Germinal center (tissue), 1 donor: ENCODE measurements around the gene PRKAB2.
"Not testable (repeated sequence)": the region's sequence is repeated elsewhere in the genome, so short reads cannot be mapped to it uniquely, and the experiment has no call there.

ENCODE experiments used
- DNase-seq: peaks from one replicate; pipeline ENCODE4 v3.0.0; 2012; ENCODE audit warnings: mixed read lengths, low spot score

PRKAB2 gene

DNA sequence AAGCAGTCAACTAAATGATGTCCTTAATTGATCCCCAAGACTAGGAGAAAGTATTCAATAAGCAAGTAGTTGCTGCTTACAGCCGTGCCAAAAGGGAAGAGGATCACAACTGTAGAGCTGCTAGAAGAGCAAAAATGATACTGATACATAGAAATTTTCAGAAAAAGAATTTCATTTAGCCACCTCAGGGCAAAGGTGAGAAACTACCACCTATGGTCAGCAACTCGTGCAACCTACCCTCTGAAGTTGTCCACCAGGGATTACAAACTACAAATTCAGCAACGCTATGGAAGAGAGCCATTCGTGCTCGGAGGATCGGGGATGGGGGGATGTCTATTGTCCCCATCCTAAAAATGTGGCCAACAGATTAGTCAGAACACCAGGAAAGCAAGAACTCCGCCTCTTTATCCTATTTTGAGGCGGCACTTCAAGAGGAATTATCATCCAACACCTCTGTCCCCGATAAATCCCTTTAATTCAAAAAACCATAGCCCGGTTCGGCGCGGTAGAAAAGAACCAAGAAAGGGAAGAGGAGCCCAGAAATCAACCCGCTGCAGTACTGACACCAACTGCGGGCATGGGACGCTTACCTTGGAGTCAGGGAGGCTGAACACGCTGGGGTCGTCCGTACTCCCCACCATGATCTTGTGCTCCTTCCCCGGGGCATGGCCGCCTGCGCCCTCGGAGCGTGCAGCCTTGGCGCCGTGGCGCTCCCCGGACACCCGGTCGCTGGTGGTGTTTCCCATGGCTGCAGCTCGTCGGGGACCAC is 687 bp downstream of the PRKAB2 start:
- DNase-seq = peak; percentile 10

DNA sequence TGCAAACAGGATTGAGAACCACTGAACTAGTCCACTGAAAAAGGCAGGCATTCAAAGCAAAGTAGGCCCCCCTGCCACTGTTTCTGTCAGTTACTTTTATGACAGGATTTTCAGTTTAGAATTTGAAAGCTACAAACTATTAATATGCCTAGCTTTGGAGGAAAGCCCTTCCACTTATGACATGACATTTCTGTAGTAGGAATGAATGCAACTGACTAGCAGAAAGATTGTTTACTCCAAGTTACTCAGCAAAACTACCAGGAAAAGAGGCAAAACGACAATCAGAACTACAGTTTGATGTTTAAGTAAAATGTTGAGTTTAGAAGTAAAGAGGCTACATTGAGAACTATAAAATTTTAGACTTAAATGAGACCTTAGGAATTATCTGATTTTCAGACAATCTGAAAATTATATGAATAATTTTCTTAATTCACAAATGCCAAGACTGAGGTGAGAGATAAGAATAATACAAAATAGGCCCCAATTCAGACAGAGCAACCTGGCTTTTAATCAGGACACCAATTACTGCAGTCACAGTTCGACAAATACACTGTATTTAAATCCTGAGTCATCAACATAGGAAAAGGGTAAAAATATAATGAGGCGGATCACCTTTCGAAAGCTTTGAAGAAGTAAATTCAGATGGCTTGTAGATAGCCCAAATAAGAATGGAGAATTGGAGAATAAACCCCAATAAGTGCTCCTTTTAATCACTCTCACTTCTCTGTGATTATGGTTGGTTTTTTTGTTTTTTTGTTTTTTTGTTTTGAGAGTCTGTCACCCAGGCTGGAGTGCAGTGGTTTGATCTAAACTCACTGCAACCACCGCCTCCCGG is 2.2 kb downstream of the PRKAB2 start:
- no peak for DNase-seq

DNA sequence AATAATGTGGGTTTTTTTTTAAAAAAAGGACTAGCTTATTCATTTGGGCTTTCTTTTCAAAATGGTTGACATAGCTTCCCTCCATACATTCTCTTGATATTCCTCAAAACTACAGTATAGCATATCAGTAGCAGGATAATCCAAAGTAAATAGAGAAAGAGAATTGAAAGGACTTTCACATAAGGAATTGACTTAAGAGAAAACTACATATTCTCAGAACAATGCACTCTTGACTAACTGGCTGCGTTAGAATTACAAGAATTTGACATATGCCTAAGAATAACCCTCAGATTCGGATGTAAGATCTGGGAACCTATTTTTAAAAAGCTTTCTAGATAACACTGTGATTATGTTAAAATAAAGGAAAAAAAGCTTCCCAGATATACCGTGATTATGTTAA is 3.1 kb downstream of the PRKAB2 start:
- no peak for DNase-seq

DNA sequence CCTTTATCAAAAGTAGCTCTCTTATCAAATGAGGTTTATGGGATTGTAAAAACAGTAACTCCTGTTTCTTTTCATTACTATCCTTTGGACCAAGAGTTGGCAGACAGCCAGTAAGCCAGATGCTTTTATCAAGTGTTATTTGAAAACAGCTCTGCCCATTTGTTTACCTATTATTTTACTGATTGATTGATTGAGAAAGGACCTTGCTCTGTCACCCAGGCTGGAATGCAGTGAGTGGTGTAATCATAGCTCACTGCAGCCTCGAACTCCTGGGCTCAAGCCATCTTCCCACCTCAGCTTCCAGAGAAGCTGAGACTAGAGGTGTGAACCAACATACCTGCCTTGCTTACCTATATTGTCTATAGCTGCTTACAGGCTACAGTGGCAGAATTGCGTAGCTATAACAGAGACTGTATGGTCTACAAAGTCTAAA is 3.6 kb downstream of the PRKAB2 start:
- DNase-seq = no peak

DNA sequence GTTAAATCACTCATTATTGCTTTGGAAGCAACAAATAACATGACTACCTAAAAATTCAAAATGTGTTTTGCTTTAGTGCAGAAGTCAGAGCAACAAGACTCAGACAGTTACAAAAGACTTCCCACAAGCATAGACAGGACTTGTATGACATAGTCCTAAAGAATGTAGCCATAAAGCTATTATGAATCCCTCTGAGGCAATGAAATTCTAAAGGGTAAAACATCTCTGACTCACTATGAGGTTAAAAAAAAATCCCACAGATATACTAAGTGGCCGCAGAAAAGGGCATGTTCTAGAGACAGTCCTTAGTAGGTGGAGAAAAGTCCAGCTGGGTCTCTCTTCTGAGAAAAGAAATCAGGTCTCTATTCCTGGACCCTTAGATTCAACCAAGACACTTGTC is 4.9 kb downstream of the PRKAB2 start:
- DNase-seq = no peak

DNA sequence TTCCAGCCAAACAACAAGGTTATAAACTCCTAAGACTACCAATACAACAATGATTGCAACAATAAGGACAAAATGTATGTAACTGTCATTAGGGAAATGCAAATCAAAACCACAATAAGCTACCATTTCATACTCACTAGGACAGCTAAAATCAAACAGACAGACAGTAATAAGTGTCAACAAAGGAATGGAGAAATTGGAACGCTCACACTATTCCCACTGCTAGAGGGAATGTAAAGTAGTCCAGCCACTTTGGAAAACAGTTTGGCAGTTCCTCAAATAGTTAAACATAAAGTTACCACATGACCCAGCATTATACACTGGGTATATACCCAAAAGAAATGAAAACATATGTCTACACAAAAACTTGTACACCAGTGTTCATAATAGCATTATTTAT is 9.3 kb downstream of the PRKAB2 start:
- DNase-seq = no peak

DNA sequence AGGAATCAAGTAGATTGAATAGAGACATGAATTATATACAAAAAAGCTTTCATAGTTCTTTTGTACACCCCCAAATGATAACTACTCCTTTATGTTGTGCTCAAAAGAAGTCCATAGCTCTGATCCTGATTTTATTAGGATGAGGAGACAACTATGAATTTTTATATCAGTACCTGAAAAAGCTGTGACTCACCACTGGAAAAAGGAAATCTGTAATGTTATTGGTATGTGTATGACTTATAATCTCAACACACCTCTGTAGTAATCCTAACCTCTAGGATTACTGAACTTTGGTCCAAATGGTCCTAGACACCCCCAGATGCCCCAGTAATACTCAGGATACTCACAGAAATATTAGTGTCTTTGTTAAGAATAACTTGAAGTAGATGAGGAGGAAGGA is 10.2 kb downstream of the PRKAB2 start:
- DNase-seq = no peak

DNA sequence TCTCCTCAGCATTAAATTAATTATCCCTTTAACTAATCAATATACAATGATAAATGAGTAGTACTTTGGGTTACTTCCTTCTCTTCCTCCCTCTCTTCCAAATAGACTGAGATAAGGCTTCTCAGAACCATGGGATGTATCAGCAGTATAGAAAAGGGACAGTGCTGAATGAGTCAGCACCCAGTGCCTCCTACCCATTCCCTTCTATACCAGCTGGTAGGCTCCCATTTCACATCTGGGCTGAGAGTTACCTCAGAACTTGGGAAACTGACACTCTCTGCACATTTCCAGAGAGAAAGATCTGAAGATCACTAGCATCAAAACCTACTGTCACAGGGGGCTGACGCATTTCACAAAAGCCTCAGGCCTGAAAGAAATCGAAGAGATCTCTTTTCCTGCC is 15.2 kb downstream of the PRKAB2 start:
- not testable (repeated sequence) for DNase-seq

DNA sequence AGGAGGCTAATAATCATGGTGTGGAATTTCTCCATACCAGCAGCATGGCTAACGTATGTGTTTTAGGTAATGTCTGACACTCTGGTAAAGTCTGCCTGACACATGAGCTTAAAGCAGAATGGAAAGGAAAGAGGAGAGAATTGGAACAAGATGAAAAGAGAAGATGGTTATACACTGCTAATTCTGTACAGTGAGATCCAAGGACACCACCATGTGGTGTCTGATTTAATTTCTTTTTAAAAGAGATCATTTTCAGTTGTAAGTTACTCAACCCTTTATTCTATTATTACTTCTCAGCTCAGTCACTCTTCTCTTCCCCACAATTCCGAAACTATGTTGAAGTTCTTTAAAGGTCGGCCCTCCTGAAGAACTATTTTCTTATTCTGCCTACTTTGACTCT is 15.6 kb downstream of the PRKAB2 start:
- DNase-seq = no peak

DNA sequence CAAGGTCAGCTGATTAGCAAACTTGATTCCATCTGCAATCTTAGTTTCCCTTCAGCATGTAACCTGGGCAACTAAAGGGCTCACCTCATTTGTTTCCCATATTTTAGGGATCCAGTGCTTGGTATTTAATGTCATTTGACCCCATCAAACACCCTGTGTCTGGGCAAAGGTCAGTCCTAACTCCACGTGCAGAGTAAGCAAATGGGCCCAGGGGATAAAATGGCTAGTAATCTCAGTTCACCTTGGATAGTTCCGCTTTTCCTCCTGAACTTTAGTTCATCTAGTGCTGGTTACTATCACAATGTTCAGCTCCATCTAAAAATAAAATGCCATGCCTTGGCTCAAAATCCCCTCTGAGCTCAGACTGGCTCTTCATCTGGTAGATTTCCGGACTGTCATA is 19.5 kb downstream of the PRKAB2 start:
- no peak for DNase-seq

DNA sequence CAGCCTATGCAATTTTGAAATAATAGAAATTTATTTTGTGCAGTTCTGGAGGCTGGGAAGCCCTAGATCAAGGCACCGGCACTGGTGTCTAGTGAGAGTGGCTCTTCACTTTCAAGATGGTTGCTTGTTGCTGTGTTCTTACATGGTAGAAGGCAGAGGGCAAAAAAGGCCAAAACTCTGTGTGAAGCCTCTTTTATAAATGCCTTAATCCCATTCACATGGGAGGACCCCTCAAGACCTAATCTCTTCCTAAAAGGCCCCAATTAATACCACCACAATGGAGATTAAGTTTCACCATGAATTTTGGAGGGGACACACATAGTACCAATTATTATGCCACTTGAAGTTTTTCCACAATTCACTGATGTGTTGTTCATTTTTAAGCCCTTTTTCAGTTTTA is 21.0 kb downstream of the PRKAB2 start:
- DNase-seq = no peak

DNA sequence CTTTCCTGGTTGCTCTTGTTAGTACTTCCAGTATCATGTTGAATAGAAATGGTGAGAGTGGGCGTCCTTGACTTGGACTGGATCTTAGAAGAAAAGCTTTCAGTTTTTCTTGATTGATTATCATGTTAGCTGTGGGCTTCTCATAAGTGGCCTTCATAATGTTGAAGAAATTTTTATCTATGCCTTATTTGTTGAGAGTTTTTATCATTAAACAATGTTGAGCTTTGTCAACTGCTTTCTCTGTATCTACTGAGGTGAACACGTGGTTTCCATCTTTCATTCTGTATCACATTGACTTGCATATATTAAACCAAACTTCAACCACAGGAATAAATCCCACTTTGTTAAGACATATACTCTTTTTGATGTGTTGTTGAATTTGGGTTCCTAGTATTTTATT is 29.4 kb downstream of the PRKAB2 start:
- DNase-seq = no peak

DNA sequence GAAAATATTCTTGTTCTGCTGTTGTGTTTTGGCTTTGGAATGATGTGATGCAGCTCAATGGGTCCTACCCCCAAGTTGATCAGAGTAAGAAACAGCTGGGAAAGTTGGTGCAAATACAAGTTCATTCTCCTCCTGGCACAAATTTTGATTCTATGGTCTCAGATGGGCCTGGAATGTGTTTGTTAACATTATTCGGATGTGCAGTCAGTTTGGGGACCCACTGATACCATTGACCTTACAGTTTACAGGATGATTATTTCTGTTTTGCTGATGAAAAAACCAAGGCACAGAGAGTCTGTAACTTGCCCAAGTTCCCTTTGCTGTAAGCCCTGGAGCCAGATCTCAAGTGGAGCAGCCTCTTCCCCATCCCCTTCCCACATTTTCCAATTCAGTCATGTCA is 41.5 kb downstream of the PRKAB2 start:
- not testable (repeated sequence) for DNase-seq

DNA sequence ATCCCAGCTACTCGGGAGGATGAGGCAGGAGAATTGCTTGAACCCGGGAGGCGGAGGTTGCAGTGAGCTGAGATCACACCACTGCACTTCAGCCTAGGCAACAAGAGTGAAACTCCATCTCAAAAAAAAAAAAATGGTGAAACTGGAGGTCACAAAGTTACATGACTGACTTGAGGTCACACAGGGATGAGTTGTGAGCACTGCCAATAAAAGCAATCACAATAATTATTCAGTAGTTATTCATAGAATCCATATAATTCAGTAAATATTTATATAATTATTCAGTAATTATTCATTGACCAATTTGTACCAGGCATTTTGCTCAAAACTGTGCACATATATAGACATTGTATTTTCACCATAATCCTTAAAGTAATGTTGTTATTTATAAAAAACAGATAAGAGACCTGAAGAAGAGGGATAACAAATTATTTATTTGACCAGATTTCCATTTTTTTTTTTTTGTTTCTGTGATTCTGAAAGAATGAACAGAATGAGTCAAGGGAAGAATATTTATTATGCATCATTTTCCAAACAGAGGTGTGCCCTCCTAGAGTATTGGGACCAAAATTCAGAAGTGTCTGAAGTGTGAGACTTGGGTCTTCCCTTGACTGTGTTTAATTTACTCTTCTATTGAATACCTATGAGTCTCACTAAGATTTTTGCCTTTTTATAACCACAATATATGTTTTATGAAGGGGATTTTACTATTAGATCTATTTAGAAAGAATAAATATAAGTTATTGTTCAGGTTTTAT is 43.0 kb downstream of the PRKAB2 start:
- DNase-seq = no peak

DNA sequence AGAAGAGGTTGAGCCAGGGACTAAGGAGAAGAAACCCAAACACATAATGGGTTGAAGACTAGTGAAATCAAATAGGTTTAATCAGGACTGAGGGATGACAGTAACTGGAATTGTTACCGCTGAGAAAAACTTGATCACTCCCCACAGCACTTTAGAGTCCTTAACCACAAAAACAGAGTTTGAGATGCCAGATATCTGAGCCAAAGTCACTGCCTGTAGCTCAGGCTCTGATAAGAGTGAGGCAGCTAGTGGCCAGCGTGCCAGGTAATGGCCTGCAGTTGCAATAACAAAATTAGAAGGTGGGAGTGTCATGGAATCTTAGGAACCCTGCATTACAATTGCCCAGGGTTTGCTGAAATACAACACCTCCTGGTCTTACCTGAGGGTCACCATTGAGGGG is 48.0 kb downstream of the PRKAB2 start:
- DNase-seq = no peak

DNA sequence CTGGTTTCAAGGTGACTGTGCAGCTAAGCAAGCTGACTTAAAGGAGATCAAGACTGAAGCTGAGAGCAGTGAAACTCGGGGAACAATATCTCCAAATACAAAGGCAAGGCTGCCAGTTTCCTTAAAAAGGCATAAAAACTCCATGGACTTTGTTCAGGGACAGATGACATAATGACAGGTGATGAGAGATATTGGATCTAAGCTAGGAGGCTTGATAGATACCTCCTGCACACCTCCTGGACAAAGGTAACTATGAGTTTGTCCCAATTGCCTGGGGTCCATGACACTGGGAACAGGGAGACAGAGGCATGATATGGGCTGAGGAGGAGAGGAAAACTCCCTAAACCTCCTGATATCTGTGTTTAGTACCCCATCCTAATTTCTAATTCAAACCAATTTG is 55.2 kb downstream of the PRKAB2 start:
- DNase-seq = no peak

DNA sequence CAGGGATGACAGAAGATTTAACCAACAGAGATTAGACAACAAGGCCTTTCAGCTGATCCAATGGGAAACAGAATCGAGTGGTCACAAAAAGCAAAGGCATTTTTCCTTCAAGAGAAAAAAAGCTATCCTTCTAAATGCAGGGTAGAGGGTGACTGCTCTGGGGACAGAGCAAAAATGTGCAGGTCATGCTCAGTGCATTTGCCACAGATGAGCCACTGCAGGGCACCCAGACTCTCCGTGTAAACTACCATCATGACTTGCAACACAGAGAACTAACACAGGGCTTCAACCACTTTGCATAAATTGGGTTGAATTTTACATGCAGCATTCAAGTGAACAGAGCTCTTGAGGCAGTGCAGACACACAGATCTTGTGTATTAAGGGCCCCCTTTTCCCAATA is 56.8 kb downstream of the PRKAB2 start:
- DNase-seq = no peak

DNA sequence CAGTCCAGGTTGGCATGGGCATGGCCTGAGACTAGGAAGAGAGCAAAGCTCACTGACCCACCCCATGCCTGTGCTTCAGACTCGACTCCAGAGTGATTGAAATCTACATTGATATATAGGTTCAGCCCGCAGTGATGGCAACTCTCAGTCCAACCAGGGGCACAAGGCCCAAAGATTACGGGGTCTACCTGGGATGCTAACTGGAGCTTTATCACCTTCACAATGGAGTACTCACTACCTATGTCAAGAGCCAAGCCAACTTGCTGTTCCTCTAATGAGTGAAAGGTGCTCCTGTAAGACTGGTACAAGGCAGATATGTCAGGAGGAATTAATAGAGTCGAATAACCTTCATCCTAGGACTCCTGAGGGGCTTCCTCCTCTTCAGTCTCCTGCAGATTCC is 57.2 kb downstream of the PRKAB2 start:
- DNase-seq = not testable (repeated sequence)

DNA sequence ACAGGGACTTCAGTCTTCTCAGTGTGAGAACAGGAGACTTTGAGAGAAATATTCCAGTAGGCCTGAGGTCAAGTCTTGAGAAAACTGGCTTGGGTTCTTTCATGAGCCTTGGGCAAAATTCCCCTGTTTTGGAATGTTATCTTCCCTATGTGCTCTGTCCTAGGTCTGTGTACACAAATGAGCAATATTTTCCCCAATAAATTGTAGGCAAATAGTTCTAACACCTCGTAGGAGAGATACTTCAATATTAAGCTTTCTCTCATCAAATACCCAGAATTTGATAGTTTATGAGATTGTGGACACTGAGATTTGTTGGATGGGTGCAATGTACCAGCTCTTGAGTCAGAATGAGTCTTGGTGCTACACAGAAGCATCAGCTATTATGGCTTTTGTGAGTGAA is 57.9 kb downstream of the PRKAB2 start:
- DNase-seq = not testable (repeated sequence)

DNA sequence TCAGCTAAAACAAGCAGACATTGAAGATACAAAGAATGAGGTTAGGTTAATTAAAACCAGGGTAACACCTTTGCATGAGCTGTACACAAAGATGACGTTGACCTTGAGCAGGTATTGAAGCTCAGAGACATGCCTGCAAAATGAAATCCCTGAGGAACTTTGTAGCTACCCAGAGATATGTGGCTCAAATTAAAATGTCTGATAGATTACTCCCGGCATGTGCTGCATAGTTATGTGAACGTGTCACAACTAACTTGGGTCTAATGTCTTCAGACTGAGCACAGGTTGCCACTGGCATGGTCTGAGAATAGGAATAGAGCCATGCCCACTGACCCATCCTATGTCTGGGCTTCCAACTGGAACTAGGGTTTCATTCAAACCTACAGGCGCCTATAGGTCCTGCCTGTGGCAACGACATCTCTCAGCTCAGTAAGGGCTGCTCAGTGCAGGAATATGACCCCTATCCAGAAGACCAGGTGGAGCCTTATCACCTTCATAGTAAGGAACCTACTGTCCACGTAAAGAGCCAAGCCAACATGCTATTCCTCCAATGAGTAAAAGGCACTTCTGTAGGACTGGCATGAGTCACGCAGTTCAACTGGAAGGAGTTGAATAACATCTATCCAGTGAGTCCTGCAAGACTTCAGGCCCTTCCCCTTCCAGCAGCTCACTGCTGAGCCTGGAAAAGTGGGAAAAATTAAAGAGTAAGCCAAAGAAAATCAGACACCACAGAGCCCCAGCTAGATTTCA is 60.7 kb downstream of the PRKAB2 start:
- DNase-seq = no peak

DNA sequence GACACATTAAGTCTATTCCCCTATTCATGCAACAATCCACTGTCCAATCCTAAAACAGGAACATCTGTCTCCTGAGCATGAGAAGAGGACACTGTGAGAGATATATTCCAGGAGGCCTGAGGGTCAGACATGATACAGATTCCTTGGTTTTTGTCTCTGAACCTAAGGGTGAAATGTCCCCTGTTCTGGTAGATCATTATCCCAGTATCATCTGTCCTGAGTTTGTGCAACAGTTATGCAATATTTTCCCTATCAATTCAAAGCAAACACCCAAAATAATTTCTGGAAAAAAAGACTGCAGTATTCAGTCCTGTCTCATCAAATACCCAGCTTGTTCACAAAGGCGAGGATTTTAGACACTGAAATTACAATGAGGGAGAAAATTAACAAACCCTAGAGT is 61.4 kb downstream of the PRKAB2 start:
- no peak for DNase-seq

DNA sequence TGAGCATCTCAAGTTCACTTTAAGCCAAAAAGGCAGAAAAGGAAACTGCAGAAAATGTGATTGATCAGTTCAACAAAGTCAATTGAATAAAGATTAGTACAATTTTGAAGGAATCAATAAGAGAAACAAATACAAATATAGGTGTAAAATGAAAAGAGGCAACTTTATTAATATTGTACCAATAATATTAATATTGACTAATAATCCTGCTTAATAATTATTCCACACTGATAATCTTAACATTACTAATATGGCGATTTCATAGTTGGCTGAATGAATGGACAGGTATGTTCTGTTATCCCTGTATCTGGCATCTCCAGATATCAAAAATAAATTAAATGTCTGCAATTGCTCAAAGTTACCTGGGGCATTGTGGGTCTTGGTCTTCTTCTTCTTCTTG is 61.8 kb downstream of the PRKAB2 start:
- no peak for DNase-seq
